ENCODE data around the gene SRGAP1. TPM values are rescaled to one million over a fixed set of nuclear protein-coding genes. Genes with fewer than 3 reads are reported as not detected.

SRGAP1 gene
- total RNA-seq, 1 donor from 2014 or later, result 7.4 TPM

DNA sequence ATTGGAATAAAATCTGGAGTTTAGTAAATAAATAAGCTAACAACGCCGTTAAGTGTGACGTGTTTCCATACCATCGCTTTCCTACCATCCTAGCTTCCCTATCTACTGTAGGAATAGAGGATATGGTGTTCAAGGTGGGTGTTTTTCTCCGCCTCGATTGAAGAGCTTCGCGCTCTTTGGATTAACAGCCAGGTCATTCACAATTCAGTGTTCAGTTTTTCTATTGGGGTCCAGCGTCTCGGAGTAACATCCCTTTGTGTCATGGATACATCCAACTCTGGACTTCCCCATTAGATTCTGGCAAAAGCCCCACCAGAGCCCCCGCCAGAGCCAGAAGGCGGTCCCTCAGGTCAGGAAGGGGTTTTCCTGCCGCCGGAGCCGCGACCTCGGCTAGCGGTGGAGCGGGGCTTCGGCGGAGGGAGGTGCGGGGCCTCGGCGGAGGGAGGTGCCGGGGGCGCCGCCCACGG is 1.2 kb upstream of the SRGAP1 start:
- TF ChIP-seq POLR2A (IDR thresholded peaks at IDR 0.05), result no peak
- TF ChIP-seq POLR2AphosphoS5 (IDR thresholded peaks at IDR 0.05; ENCODE audit: insufficient read depth in 1 of 2, low read depth in 1 of 2), result no peak
- TF ChIP-seq, protein P1, sequence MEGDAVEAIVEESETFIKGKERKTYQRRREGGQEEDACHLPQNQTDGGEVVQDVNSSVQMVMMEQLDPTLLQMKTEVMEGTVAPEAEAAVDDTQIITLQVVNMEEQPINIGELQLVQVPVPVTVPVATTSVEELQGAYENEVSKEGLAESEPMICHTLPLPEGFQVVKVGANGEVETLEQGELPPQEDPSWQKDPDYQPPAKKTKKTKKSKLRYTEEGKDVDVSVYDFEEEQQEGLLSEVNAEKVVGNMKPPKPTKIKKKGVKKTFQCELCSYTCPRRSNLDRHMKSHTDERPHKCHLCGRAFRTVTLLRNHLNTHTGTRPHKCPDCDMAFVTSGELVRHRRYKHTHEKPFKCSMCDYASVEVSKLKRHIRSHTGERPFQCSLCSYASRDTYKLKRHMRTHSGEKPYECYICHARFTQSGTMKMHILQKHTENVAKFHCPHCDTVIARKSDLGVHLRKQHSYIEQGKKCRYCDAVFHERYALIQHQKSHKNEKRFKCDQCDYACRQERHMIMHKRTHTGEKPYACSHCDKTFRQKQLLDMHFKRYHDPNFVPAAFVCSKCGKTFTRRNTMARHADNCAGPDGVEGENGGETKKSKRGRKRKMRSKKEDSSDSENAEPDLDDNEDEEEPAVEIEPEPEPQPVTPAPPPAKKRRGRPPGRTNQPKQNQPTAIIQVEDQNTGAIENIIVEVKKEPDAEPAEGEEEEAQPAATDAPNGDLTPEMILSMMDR (IDR thresholded peaks at IDR 0.05), result no peak
- intact Hi-C loops (cut with DNase I), result loop anchor here (2.0 kb wide), 1 partner anchor 410 kb away; no protein-coding TSS in a partner anchor
- Histone ChIP-seq H3K36me3 (no peaks in the 10 kb centered on the region), H3K27ac (peak overlapping the region; percentile 94), H3K4me1 (peaks cover 13% of the 10 kb centered on the region), H3K4me3 (peak overlapping the region; percentile 71 to 74), H3K27me3 (no peaks in the 10 kb centered on the region), H3K9me3 (no peaks in the 10 kb centered on the region)
- DNase-seq (ENCODE audit: extremely low spot score in 2 of 2), result no peak

DNA sequence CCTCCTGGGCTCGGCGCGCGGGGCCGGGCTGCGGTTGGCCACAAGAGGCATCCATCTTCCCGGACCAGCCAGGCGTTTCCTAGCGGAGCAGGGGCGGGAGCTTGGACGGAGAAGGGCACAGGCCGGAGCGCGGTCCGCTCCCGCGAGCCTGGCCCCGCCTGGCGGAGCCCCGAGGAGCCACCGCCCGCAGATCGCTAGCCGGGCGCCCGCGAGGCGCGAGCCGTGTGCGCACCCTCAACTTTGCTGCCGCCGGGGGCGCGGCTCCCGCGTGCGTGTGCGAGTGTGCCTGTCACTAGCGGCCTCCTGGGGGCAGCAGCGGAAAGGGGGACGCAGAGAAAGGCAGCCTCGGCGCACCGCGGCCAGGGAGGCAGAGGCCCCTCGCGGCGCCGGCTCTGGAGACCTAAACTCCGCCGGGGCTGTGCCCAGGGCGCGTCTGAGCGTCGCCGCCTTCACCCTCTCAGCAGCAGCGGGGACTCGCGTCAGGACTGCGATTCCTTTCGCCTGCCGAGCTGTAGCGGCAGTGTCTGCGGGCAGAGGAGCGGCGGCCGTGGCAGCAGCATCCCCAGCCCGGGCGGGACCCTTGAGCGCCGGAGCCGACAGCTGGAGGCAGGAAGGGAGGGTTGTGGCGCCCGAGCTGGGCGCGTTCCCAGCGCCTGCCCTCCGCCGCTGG is 644 bp upstream of the SRGAP1 start:
- no peaks in the 10 kb centered on the region for H3K27me3 ChIP-seq
- H3K4me3 ChIP-seq, result peak overlapping the region; percentile 71 to 74
- peak overlapping the region; percentile 94 for H3K27ac ChIP-seq
- no peaks in the 10 kb centered on the region for H3K36me3 ChIP-seq
- TF ChIP-seq, protein P1 (IDR thresholded peaks at IDR 0.05), result peak; percentile 75 to 93 (median 93)
- TF ChIP-seq POLR2A (IDR thresholded peaks at IDR 0.05) (peak in 1 of 2 donors; percentile 40), POLR2AphosphoS5 (IDR thresholded peaks at IDR 0.05; ENCODE audit: insufficient read depth in 1 of 2, low read depth in 1 of 2) (peak in 1 of 2 donors; percentile 83)
- DNase-seq (ENCODE audit: extremely low spot score in 2 of 2), result peak in 1 of 2 donors; percentile 91
- H3K9me3 ChIP-seq, result no peaks in the 10 kb centered on the region
- intact Hi-C loops (cut with DNase I), result loop anchor here (2.0 kb wide), 2 partner anchors 337 to 409 kb away; no protein-coding TSS in a partner anchor
- H3K4me1 ChIP-seq, result peaks cover 13% of the 10 kb centered on the region

DNA sequence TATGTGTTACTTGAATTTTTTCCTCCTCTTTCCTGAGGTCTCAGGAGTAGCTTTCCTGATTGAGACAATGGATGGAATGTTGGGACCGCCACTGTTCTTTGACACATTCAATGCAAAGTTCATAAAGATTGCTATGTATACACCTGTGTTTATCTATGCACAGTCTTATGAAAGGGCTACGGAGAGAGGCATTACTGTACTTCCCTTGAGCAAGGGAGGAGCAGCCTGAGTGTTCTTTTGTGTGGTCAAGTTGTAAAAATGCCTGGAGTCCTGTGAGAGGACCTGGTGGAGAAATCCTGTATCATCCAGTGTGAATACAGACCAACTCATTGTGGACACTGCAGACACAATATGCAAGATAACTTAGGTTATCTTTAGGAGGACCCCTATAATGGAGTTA is 1.2 kb downstream of the SRGAP1 start:
- H3K36me3 ChIP-seq, result no peaks in the 10 kb centered on the region
- peak overlapping the region; percentile 94 for H3K27ac ChIP-seq
- no peak for TF ChIP-seq POLR2AphosphoS5 (IDR thresholded peaks at IDR 0.05; ENCODE audit: insufficient read depth in 1 of 2, low read depth in 1 of 2)
- TF ChIP-seq, protein P1 (IDR thresholded peaks at IDR 0.05), result no peak
- no peak for TF ChIP-seq POLR2A (IDR thresholded peaks at IDR 0.05)
- peaks cover 13% of the 10 kb centered on the region for H3K4me1 ChIP-seq
- H3K9me3 ChIP-seq, result no peaks in the 10 kb centered on the region
- DNase-seq (ENCODE audit: extremely low spot score in 2 of 2), result no peak
- H3K27me3 ChIP-seq, result no peaks in the 10 kb centered on the region
- H3K4me3 ChIP-seq, result peak overlapping the region; percentile 71 to 74
- intact Hi-C loops (cut with DNase I), result loop anchor here (2.0 kb wide), 1 partner anchor 335 kb away; no protein-coding TSS in a partner anchor

DNA sequence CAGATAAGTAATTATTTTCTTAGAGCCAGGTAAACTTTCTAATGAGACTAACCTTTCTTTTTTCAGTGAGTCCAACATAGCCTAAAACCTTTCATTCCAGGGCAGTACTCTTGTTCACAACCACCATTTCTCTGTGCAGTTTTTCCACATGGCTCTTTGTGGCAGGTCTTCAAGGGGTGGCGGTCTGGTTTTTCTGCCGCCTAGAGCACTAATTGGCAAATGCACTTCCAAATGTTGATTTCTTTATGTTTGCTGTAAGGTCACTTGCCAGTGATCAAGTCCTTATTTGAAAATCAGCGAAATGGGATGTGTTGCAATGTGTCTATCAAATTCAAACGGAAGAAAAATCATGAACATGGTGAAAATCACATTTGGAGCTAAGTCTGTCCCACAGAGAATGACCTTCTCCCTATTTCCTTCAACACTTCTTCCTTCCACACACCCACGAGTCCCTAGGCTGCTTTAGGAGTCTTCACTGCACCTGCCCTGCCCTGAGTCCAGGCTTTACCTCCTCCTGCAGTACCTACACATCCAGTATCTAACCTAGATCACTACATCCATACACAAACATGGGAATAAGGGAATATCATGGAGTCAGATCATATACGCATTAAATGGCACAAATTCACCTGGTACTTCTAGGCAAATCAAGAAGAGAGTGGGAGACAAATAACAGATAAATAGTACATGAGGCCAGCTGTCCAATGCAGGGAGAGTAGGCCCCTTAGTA is 1.9 kb downstream of the SRGAP1 start:
- Histone ChIP-seq H3K27ac (no peak overlapping the region), H3K9me3 (no peaks in the 10 kb centered on the region), H3K4me3 (peak overlapping the region; percentile 71 to 74), H3K4me1 (peaks cover 13% of the 10 kb centered on the region), H3K36me3 (no peaks in the 10 kb centered on the region), H3K27me3 (no peaks in the 10 kb centered on the region)
- TF ChIP-seq, protein P1 (IDR thresholded peaks at IDR 0.05), result no peak
- TF ChIP-seq POLR2A (IDR thresholded peaks at IDR 0.05) (no peak), POLR2AphosphoS5 (IDR thresholded peaks at IDR 0.05; ENCODE audit: insufficient read depth in 1 of 2, low read depth in 1 of 2) (no peak)
- no peak for DNase-seq (ENCODE audit: extremely low spot score in 2 of 2)
- intact Hi-C loops (cut with DNase I), result no loop called here

Measured in vagina (tissue), 2 donors.